CD14-positive monocyte (primary cell): ENCODE data around the gene SLC25A44. TPM values are rescaled to one million over a fixed set of nuclear protein-coding genes. Genes with fewer than 3 reads are reported as not detected.
A peak's percentile ranks its signal among the peaks of the same experiment; 100 is the strongest.

ENCODE experiments used
- DNase-seq, 3 donors: peaks; one replicate each; pipeline ENCODE4 v3.0.0-alpha.2; 2011 to 2022
- H2AFZ ChIP-seq: 2 replicates; pipeline ENCODE4 v1.6.0; 2012; ENCODE audit warnings: mild to moderate bottlenecking, low read depth, low read length, inconsistent platforms; ENCODE audit not compliant: insufficient read depth, poor library complexity, severe bottlenecking
- H3K27ac ChIP-seq, 2 donors: 1 replicate in 1 of 2; 2 replicates in 1 of 2; pipeline ENCODE4 v1.5.1; 2012 to 2013; ENCODE audit warnings: low read length in 2 of 2, control low read depth in 1 of 2, inconsistent platforms in 1 of 2, low read depth in 1 of 2, mild to moderate bottlenecking in 1 of 2
- H3K27me3 ChIP-seq, 2 donors: one replicate each; pipeline versions ENCODE4 v1.6.0 to v1.6.1; 2011 to 2013; ENCODE audit warnings: low read length in 2 of 2; ENCODE audit not compliant: control insufficient read depth in 2 of 2, insufficient read depth in 2 of 2
- H3K36me3 ChIP-seq, 2 donors: replicated peaks in 1 of 2; 1 replicate in 1 of 2; 2 replicates in 1 of 2; pipeline versions ENCODE4 v1.5.1 to v1.6.1; 2012 to 2013; ENCODE audit warnings: low read length in 2 of 2, control low read depth in 1 of 2, inconsistent platforms in 1 of 2, mild to moderate bottlenecking in 1 of 2; ENCODE audit not compliant: insufficient read depth in 2 of 2, control insufficient read depth in 1 of 2
- H3K4me1 ChIP-seq, 2 donors: 1 replicate in 1 of 2; 2 replicates in 1 of 2; pipeline versions ENCODE4 v1.5.1 to v1.6.1; 2012 to 2013; ENCODE audit warnings: low read length in 2 of 2, control low read depth in 1 of 2, inconsistent platforms in 1 of 2, mild to moderate bottlenecking in 1 of 2, moderate library complexity in 1 of 2; ENCODE audit not compliant: insufficient read depth in 2 of 2, control insufficient read depth in 1 of 2
- H3K4me2 ChIP-seq: replicated peaks from 2 replicates; pipeline ENCODE3; 2012; ENCODE audit warnings: low read length, moderate library complexity, mild to moderate bottlenecking; ENCODE audit not compliant: poor library complexity, severe bottlenecking; ENCODE audit errors: extremely low read depth
- H3K4me3 ChIP-seq, 3 experiments: fragments of 200-600 bp in 1 of 3; sonication (generic) in 1 of 3; replicated peaks in 1 of 3; 1 replicate in 2 of 3; 2 replicates in 1 of 3; pipeline ENCODE4 v1.5.1; 2011 to 2013; ENCODE audit warnings: low read length in 3 of 3, mild to moderate bottlenecking in 3 of 3, control low read depth in 2 of 3, low read depth in 2 of 3, inconsistent platforms in 1 of 3, moderate library complexity in 1 of 3
- H3K79me2 ChIP-seq: 2 replicates; pipeline ENCODE4 v1.6.0; 2012; ENCODE audit warnings: mild to moderate bottlenecking, control low read depth, inconsistent platforms, low read length, moderate library complexity; ENCODE audit not compliant: insufficient read depth
- H3K9ac ChIP-seq: 2 replicates; pipeline ENCODE4 v1.6.0; 2017; ENCODE audit warnings: low read length, mild to moderate bottlenecking; ENCODE audit not compliant: insufficient read depth, poor library complexity, severe bottlenecking
- H3K9me3 ChIP-seq, 2 donors: replicated peaks in 1 of 2; 1 replicate in 1 of 2; 2 replicates in 1 of 2; pipeline versions ENCODE4 v1.5.1 to v1.6.1; 2012 to 2013; ENCODE audit warnings: low read length in 2 of 2, control low read depth in 1 of 2; ENCODE audit not compliant: control insufficient read depth in 1 of 2, insufficient read depth in 1 of 2
- H4K20me1 ChIP-seq: 2 replicates; pipeline ENCODE4 v1.6.0; 2012; ENCODE audit warnings: mild to moderate bottlenecking, low read length, control low read depth, moderate library complexity; ENCODE audit not compliant: insufficient read depth
- H3K27ac Mint-ChIP-seq, 7 donors: one replicate each; pipeline ENCODE4 v1.8.0; 2020; ENCODE audit warnings: mild to moderate bottlenecking in 7 of 7, mixed read lengths in 7 of 7, moderate library complexity in 6 of 7, inconsistent platforms in 2 of 7
- H3K27me3 Mint-ChIP-seq, 3 donors: one replicate each; pipeline ENCODE4 v1.8.0; 2021 to 2022; ENCODE audit warnings: low read depth in 3 of 3, mild to moderate bottlenecking in 3 of 3, mixed read lengths in 3 of 3, moderate library complexity in 3 of 3, inconsistent platforms in 1 of 3
- H3K36me3 Mint-ChIP-seq, 2 donors: one replicate each; pipeline ENCODE4 v1.8.0; 2020; ENCODE audit warnings: mixed read lengths in 2 of 2, inconsistent platforms in 1 of 2, mild to moderate bottlenecking in 1 of 2
- H3K4me1 Mint-ChIP-seq: one replicate; pipeline ENCODE4 v1.8.0; 2020; ENCODE audit warnings: mild to moderate bottlenecking, mixed read lengths
- H3K4me3 Mint-ChIP-seq, 2 donors: one replicate each; pipeline ENCODE4 v1.8.0; 2020; ENCODE audit warnings: mild to moderate bottlenecking in 2 of 2, mixed read lengths in 2 of 2, moderate library complexity in 1 of 2
- H3K9me3 Mint-ChIP-seq, 7 donors: one replicate each; pipeline ENCODE4 v1.8.0; 2020 to 2022; ENCODE audit warnings: mixed read lengths in 7 of 7, mild to moderate bottlenecking in 6 of 7, moderate library complexity in 6 of 7, inconsistent platforms in 2 of 7
- whole genome bisulfite sequencing: methylation state at CpG from one replicate; pipeline ENCODE4 v1.1.5; 2013; ENCODE audit warnings: missing lambda C conversion rate; ENCODE audit not compliant: insufficient coverage; 5-methylcytosine and 5-hydroxymethylcytosine counted together
- intact Hi-C, 2 donors: fragments of 100-400 bp; cut with micrococcal nuclease; formaldehyde crosslinking; loops; one replicate each; pipeline versions ENCODE4 v1.15.0 to v1.15.1; 2023
- polyA plus RNA-seq, 3 donors: library from polyadenylated mRNA; depleted of rRNA in 1 of 3; unstranded in 2 of 3; stranded (reverse) in 1 of 3; fragments of 300-500 nt in 2 of 3; fragments of >200 nt in 1 of 3; fragmentation: Illumina TruSeq in 2 of 3; gene quantifications; 1 replicate in 2 of 3; 2 replicates in 1 of 3; pipeline ENCODE4 v1.2.3, GENCODE V29; 2012 to 2021
- small RNA-seq: library from RNA; depleted of rRNA; stranded (forward); fragments of <200 nt; gene quantifications from one replicate; pipeline ENCODE3, GENCODE V24; 2012; ENCODE audit warnings: low read depth; ENCODE audit not compliant: insufficient read length
- TF ChIP-seq, protein P1 (sequence below): fragments of 200-600 bp; IDR thresholded peaks from one replicate; pipeline ENCODE4 v1.8.0; 2022; ENCODE audit warnings: antibody characterized with exemption, mild to moderate bottlenecking

The SLC25A44 gene
- polyA plus RNA-seq, 3 donors = 17.1 to 28.8 (median 24.1) TPM

DNA sequence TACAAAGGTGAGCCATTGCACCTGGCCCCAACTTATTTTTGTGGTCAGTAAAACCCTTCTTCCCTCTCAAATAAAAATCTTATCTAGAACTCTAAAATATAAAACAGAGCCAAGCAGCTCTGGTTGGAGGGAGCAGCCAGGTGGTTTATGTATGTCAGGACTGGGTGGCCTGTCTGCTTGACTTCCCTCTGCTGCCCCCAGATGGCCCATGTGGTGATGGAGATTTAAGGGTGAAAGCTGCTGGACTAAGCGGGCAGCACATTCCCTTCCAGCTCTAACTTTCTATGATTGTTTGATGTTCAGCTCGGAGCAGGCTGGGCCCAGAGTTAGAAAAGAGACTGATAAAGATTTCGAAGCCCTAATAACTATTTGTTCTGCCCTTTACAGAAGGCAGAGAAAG lies 65.9 kb downstream of the SLC25A44 start:
- Histone ChIP-seq H3K79me2 (peaks cover 5% of the 10 kb centered on the region), H3K4me1 (no peaks in the 10 kb centered on the region), H2AFZ (no peak overlapping the region), H3K36me3 (peaks cover 90 to 94% of the 10 kb centered on the region in 2 donors), H3K27me3 (no peaks in the 10 kb centered on the region), H3K9ac (no peak overlapping the region), H4K20me1 (peaks cover 57% of the 10 kb centered on the region), H3K4me3 (no peak overlapping the region), H3K9me3 (no peaks in the 10 kb centered on the region), H3K4me2 (no peak overlapping the region), H3K27ac (no peak overlapping the region)
- no CpG with 5 or more reads among the region's 3 CpGs for WGBS
- no peaks in the 10 kb centered on the region for H3K27me3 Mint-ChIP-seq
- no peak overlapping the region for H3K4me3 Mint-ChIP-seq
- intact Hi-C loops = loop anchor here in 1 of 2 donors (5.0 kb wide), 1 partner anchor 47 kb away; no protein-coding TSS in a partner anchor
- peaks cover 76 to 97% of the 10 kb centered on the region in 2 donors for H3K36me3 Mint-ChIP-seq
- TF ChIP-seq, protein P1, sequence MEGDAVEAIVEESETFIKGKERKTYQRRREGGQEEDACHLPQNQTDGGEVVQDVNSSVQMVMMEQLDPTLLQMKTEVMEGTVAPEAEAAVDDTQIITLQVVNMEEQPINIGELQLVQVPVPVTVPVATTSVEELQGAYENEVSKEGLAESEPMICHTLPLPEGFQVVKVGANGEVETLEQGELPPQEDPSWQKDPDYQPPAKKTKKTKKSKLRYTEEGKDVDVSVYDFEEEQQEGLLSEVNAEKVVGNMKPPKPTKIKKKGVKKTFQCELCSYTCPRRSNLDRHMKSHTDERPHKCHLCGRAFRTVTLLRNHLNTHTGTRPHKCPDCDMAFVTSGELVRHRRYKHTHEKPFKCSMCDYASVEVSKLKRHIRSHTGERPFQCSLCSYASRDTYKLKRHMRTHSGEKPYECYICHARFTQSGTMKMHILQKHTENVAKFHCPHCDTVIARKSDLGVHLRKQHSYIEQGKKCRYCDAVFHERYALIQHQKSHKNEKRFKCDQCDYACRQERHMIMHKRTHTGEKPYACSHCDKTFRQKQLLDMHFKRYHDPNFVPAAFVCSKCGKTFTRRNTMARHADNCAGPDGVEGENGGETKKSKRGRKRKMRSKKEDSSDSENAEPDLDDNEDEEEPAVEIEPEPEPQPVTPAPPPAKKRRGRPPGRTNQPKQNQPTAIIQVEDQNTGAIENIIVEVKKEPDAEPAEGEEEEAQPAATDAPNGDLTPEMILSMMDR = no peak
- peaks cover 0 to 1% (median 0%) of the 10 kb centered on the region in 7 donors for H3K9me3 Mint-ChIP-seq
- no peak for DNase-seq
- H3K4me1 Mint-ChIP-seq = no peaks in the 10 kb centered on the region
- H3K27ac Mint-ChIP-seq = no peak overlapping the region

DNA sequence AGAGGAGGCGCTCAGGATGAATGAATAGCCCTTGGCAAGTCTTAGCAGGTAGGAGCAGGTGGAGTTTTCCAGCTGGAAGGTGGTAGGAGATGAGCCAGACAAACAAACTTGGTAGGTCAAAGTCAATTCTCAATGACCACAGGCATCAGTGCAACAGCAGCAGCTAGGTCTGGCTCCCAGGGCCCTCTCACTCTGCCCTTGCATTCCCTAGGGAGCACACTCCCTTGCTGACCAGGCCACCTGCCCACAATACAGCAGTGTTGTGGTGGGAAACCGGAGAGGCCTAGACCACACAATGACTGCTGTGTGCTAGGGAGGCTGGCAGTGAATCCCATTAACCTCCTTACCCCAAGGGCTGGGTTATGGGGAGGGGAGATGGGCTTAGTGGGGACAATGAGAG lies 67.0 kb downstream of the SLC25A44 start:
- DNase-seq = no peak
- Mint-ChIP-seq H3K9me3 (peaks cover 0 to 3% (median 0%) of the 10 kb centered on the region in 7 donors), H3K4me3 (no peak overlapping the region), H3K27me3 (no peaks in the 10 kb centered on the region), H3K4me1 (no peaks in the 10 kb centered on the region), H3K36me3 (peaks cover 85 to 99% of the 10 kb centered on the region in 2 donors), H3K27ac (peak overlapping the region in 3 of 7 donors; percentile 18 to 76 (median 54))
- H3K9me3 ChIP-seq = no peaks in the 10 kb centered on the region
- intact Hi-C loops = loop anchor here in 1 of 2 donors (5.0 kb wide), 1 partner anchor 46 kb away; no protein-coding TSS in a partner anchor
- no peak overlapping the region for H3K9ac ChIP-seq
- 100% methylated on average over 1 of the region's 2 CpGs for WGBS
- no peaks in the 10 kb centered on the region for H3K4me1 ChIP-seq
- no peak overlapping the region for H3K4me3 ChIP-seq
- H3K4me2 ChIP-seq = no peak overlapping the region
- no peaks in the 10 kb centered on the region for H3K27me3 ChIP-seq
- no peak overlapping the region for H3K27ac ChIP-seq
- H4K20me1 ChIP-seq = peaks cover 67% of the 10 kb centered on the region
- TF ChIP-seq, protein P1 = no peak
- peaks cover 5% of the 10 kb centered on the region for H3K79me2 ChIP-seq
- peaks cover 96 to 100% of the 10 kb centered on the region in 2 donors for H3K36me3 ChIP-seq
- no peak overlapping the region for H2AFZ ChIP-seq

Small RNAs within 50 kb of the gene (small RNA-seq; reads per million reads assigned to genes)
- not detected for gene RF00568

Other genes starting within 250 kb of the SLC25A44 start
- 100 to 1,000 TPM in 1 of 3 donors, 10 to 100 TPM in 2; 15.4 to 271 (median 18.6) TPM for gene ARHGEF2, start 215.6 kb upstream of the SLC25A44 start, polyA plus RNA-seq
- 100 to 1,000 TPM; 374 to 614 (median 414) TPM for gene SSR2, start 173.2 kb upstream of the SLC25A44 start, polyA plus RNA-seq
- 10 to 100 TPM in 1 of 3 donors, 1 to 10 TPM in 2; 2.3 to 15.9 (median 2.9) TPM for gene UBQLN4, start 140.3 kb upstream of the SLC25A44 start, polyA plus RNA-seq
- 100 to 1,000 TPM in 2 of 3 donors, 10 to 100 TPM in 1; 99.8 to 227 (median 210) TPM for gene LAMTOR2, start 139.3 kb upstream of the SLC25A44 start, polyA plus RNA-seq
- under 1 TPM in 1 of 3 donors, not detected in 2; 0.23 TPM for gene RAB25, start 132.9 kb upstream of the SLC25A44 start, polyA plus RNA-seq
- gene MEX3A, start 111.6 kb upstream of the SLC25A44 start, polyA plus RNA-seq = not detected
- 10 to 100 TPM; 16.5 to 45.5 (median 24.7) TPM for gene LMNA, start 79.4 kb upstream of the SLC25A44 start, polyA plus RNA-seq
- gene SEMA4A, start 40.5 kb upstream of the SLC25A44 start, polyA plus RNA-seq = 100 to 1,000 TPM in 2 of 3 donors, 10 to 100 TPM in 1; 72.3 to 121 (median 116) TPM
- 10 to 100 TPM; 83.7 to 90.4 (median 86.1) TPM for gene PMF1, start 18.9 kb downstream of the SLC25A44 start, polyA plus RNA-seq
- 1 to 10 TPM in 1 of 3 donors, not detected in 2; 2.2 TPM for gene BGLAP, start 48.1 kb downstream of the SLC25A44 start, polyA plus RNA-seq
- 1 to 10 TPM in 1 of 3 donors, not detected in 2; 7.7 TPM for gene PAQR6, start 54.0 kb downstream of the SLC25A44 start, polyA plus RNA-seq
- 10 to 100 TPM in 1 of 3 donors, 1 to 10 TPM in 2; 4.4 to 72.4 (median 7.0) TPM for gene SMG5, start 88.7 kb downstream of the SLC25A44 start, polyA plus RNA-seq
- gene TMEM79, start 90.2 kb downstream of the SLC25A44 start, polyA plus RNA-seq = 10 to 100 TPM in 1 of 3 donors, 1 to 10 TPM in 2; 1.2 to 12.0 (median 1.4) TPM
- gene GLMP, start 101.6 kb downstream of the SLC25A44 start, polyA plus RNA-seq = 10 to 100 TPM; 24.3 to 59.6 (median 34.7) TPM
- gene VHLL, start 105.2 kb downstream of the SLC25A44 start, polyA plus RNA-seq = not detected
- gene CCT3, start 144.2 kb downstream of the SLC25A44 start, polyA plus RNA-seq = 10 to 100 TPM; 65.3 to 97.3 (median 94.8) TPM
- under 1 TPM in 1 of 3 donors, not detected in 2; 0.67 TPM for gene TSACC, start 144.4 kb downstream of the SLC25A44 start, polyA plus RNA-seq
- under 1 TPM in 1 of 3 donors, not detected in 2; 0.08 TPM for gene RHBG, start 175.1 kb downstream of the SLC25A44 start, polyA plus RNA-seq